Measurements from ENCODE around the gene JAM2. TPM values are rescaled to one million over a fixed set of nuclear protein-coding genes. Genes with fewer than 3 reads are reported as not detected.
"Not testable (repeated sequence)": the region's sequence is repeated elsewhere in the genome, so short reads cannot be mapped to it uniquely, and the experiment has no call there.

The JAM2 gene
- total RNA-seq, 1 donor from 2014 or later: 29.7 TPM

GRCh38 chr21:25688275-25689155 lies 49.5 kb downstream of the JAM2 start:
- DNase-seq (ENCODE audit: low read depth, low spot score): no peak
- no peaks in the 10 kb centered on the region for H3K4me1 Mint-ChIP-seq
- H3K27ac Mint-ChIP-seq (ENCODE audit: unreplicated experiment): no peak overlapping the region
- TF ChIP-seq CTCF (conservative IDR thresholded peaks at IDR 0.05): no peak
- H3K36me3 Mint-ChIP-seq (ENCODE audit: low read depth): peaks cover 8% of the 10 kb centered on the region
- no peaks in the 10 kb centered on the region for H3K9me3 Mint-ChIP-seq
- no peak overlapping the region for H3K4me3 Mint-ChIP-seq
- no peaks in the 10 kb centered on the region for H3K27me3 Mint-ChIP-seq (ENCODE audit: low read depth)

GRCh38 chr21:25689226-25689625 lies 50.2 kb downstream of the JAM2 start:
- no peak for TF ChIP-seq CTCF (conservative IDR thresholded peaks at IDR 0.05)
- Mint-ChIP-seq H3K9me3 (no peaks in the 10 kb centered on the region), H3K4me1 (no peaks in the 10 kb centered on the region), H3K4me3 (no peak overlapping the region), H3K27ac (ENCODE audit: unreplicated experiment) (no peak overlapping the region), H3K27me3 (ENCODE audit: low read depth) (no peaks in the 10 kb centered on the region), H3K36me3 (ENCODE audit: low read depth) (peaks cover 15% of the 10 kb centered on the region)
- no peak for DNase-seq (ENCODE audit: low read depth, low spot score)

- H3K27me3 Mint-ChIP-seq (ENCODE audit: low read depth): no peaks in the 10 kb centered on the region
- peaks cover 21% of the 10 kb centered on the region for H3K36me3 Mint-ChIP-seq (ENCODE audit: low read depth)
- H3K4me3 Mint-ChIP-seq: no peak overlapping the region
- no peak overlapping the region for H3K27ac Mint-ChIP-seq (ENCODE audit: unreplicated experiment)
- no peak for DNase-seq (ENCODE audit: low read depth, low spot score)
- H3K9me3 Mint-ChIP-seq: no peaks in the 10 kb centered on the region
- TF ChIP-seq CTCF (conservative IDR thresholded peaks at IDR 0.05): no peak
- H3K4me1 Mint-ChIP-seq: no peaks in the 10 kb centered on the region
Measured at GRCh38 chr21:25691976-25692375, 52.9 kb downstream of the JAM2 start.

- H3K36me3 Mint-ChIP-seq (ENCODE audit: low read depth): peaks cover 25% of the 10 kb centered on the region
- H3K4me3 Mint-ChIP-seq; H3K27ac Mint-ChIP-seq (ENCODE audit: unreplicated experiment); DNase-seq (ENCODE audit: low read depth, low spot score); H3K4me1 Mint-ChIP-seq; H3K9me3 Mint-ChIP-seq; H3K27me3 Mint-ChIP-seq (ENCODE audit: low read depth): not testable (repeated sequence)
Measured at GRCh38 chr21:25695461-25695860, 56.4 kb downstream of the JAM2 start.

GRCh38 chr21:25700741-25701140 lies 61.7 kb downstream of the JAM2 start:
- no peaks in the 10 kb centered on the region for H3K27me3 Mint-ChIP-seq (ENCODE audit: low read depth)
- TF ChIP-seq CTCF (conservative IDR thresholded peaks at IDR 0.05): no peak
- DNase-seq (ENCODE audit: low read depth, low spot score): no peak
- no peak overlapping the region for H3K4me3 Mint-ChIP-seq
- H3K9me3 Mint-ChIP-seq: no peaks in the 10 kb centered on the region
- H3K27ac Mint-ChIP-seq (ENCODE audit: unreplicated experiment): no peak overlapping the region
- no peaks in the 10 kb centered on the region for H3K4me1 Mint-ChIP-seq
- peaks cover 15% of the 10 kb centered on the region for H3K36me3 Mint-ChIP-seq (ENCODE audit: low read depth)

GRCh38 chr21:25701529-25701928 lies 62.5 kb downstream of the JAM2 start:
- TF ChIP-seq CTCF (conservative IDR thresholded peaks at IDR 0.05): no peak
- DNase-seq (ENCODE audit: low read depth, low spot score): no peak
- no peak overlapping the region for H3K27ac Mint-ChIP-seq (ENCODE audit: unreplicated experiment)
- H3K27me3 Mint-ChIP-seq (ENCODE audit: low read depth): no peaks in the 10 kb centered on the region
- no peaks in the 10 kb centered on the region for H3K4me1 Mint-ChIP-seq
- peaks cover 15% of the 10 kb centered on the region for H3K36me3 Mint-ChIP-seq (ENCODE audit: low read depth)
- no peaks in the 10 kb centered on the region for H3K9me3 Mint-ChIP-seq
- H3K4me3 Mint-ChIP-seq: no peak overlapping the region

Data from neural crest cell (in vitro differentiated cells).